ENCODE results near the gene ARG2. TPM values are rescaled to one million over a fixed set of nuclear protein-coding genes. Genes with fewer than 3 reads are reported as not detected.

ARG2 gene
- polyA plus RNA-seq, 1 donor (not counting 4 experiments of a cell fraction or from before 2014, with no cell fraction given): 8.2 TPM

DNA sequence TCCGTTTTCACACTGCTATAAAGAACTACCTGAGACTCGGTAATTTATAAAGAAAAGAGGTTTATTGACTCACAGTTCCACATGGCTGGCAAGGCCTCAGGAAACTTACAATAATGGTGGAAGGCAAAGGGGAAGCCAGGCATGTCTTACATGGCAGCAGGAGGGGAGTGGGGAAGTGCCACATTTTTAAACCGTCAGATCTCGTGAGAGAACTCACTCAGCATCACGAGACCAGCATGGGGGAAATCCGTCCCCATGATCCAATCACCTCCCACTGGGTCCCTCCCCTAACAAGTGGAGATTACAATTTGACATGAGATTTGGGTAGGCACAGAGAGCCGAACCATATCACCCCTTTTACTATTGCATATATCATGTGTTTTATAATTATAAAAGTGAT lies 17.6 kb upstream of the ARG2 start:
- no peak overlapping the region for H3K4me2 ChIP-seq (ENCODE audit: control insufficient read depth, extremely low read depth, insufficient read depth, low read depth, low read length)
- TF ChIP-seq, protein P1, sequence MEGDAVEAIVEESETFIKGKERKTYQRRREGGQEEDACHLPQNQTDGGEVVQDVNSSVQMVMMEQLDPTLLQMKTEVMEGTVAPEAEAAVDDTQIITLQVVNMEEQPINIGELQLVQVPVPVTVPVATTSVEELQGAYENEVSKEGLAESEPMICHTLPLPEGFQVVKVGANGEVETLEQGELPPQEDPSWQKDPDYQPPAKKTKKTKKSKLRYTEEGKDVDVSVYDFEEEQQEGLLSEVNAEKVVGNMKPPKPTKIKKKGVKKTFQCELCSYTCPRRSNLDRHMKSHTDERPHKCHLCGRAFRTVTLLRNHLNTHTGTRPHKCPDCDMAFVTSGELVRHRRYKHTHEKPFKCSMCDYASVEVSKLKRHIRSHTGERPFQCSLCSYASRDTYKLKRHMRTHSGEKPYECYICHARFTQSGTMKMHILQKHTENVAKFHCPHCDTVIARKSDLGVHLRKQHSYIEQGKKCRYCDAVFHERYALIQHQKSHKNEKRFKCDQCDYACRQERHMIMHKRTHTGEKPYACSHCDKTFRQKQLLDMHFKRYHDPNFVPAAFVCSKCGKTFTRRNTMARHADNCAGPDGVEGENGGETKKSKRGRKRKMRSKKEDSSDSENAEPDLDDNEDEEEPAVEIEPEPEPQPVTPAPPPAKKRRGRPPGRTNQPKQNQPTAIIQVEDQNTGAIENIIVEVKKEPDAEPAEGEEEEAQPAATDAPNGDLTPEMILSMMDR (optimal IDR thresholded peaks at IDR 0.05 in 1 of 3, IDR thresholded peaks at IDR 0.05 in 1 of 3, conservative IDR thresholded peaks at IDR 0.05 in 1 of 3; ENCODE audit: extremely low read depth in 1 of 3, insufficient read depth in 2 of 3, low read length in 3 of 3): no peak
- TF ChIP-seq EZH2 (IDR thresholded peaks at IDR 0.05; ENCODE audit: low read length): no peak
- FAIRE-seq (no peak), DNase-seq (ENCODE audit: low read depth, low spot score) (no peak)
- H3K4me1 ChIP-seq (ENCODE audit: control insufficient read depth, extremely low read depth, insufficient read depth, low read length): peaks cover 13% of the 10 kb centered on the region
- no peak overlapping the region for H3K27ac ChIP-seq (ENCODE audit: control insufficient read depth, insufficient read depth, low read length)
- H3K36me3 ChIP-seq (ENCODE audit: control insufficient read depth in 2 of 2, extremely low read depth in 1 of 2, insufficient read depth in 2 of 2, low read length in 2 of 2): no peaks in the 10 kb centered on the region
- no peaks in the 10 kb centered on the region for H3K27me3 ChIP-seq (ENCODE audit: control insufficient read depth, extremely low read depth, insufficient read depth, low read length)
- no peak overlapping the region for H3K4me3 ChIP-seq (ENCODE audit: control insufficient read depth in 2 of 3, extremely low read depth in 1 of 3, insufficient read depth in 2 of 3, low read depth in 1 of 3, low read length in 3 of 3)
- H4K20me1 ChIP-seq (ENCODE audit: control insufficient read depth, extremely low read depth, insufficient read depth, low read length): no peaks in the 10 kb centered on the region
- H3K9ac ChIP-seq (ENCODE audit: control insufficient read depth, extremely low read depth, insufficient read depth, low read length): no peak overlapping the region
- peaks cover 13% of the 10 kb centered on the region for H3K79me2 ChIP-seq (ENCODE audit: control insufficient read depth, insufficient read depth, low read length)
- dilution Hi-C loops (cut with MboI; ENCODE audit: extremely low pct_ligation_motif_present, low sequenced_read_pairs): no loop called here
- H3K9me1 ChIP-seq (ENCODE audit: control insufficient read depth, extremely low read depth, insufficient read depth, low read length): no peaks in the 10 kb centered on the region
- no peaks in the 10 kb centered on the region for H3K9me3 ChIP-seq (ENCODE audit: control insufficient read depth, low read depth, low read length)
- no peak overlapping the region for H2AFZ ChIP-seq (ENCODE audit: control insufficient read depth, low read length)

DNA sequence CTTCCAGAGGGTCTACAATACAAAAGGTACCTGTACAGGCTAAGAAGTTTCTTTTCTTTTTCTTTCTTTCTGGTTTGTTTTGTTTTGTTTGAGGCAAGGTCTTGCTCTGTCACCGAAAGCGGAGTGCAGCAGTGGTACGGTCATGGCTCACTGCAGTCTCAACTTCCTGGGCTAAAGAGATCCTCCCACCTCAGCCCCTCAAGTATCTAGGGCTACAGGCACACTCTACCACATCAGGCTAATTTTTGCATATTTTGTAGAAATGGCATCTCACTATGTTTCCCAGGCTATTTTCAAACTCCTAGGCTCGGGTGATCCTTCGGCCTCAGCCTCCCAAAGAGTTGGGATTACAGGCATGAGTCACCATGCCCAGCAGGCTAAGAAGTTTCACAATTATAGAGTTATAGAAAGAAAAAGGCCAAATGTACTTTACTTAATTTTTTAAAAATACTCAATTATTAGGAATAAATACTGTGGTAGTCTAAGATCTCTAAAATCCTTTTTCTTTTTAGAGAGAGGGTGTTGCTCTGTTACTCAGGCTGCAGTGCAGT lies 16.6 kb upstream of the ARG2 start:
- no peak overlapping the region for H3K4me3 ChIP-seq (ENCODE audit: control insufficient read depth in 2 of 3, extremely low read depth in 1 of 3, insufficient read depth in 2 of 3, low read depth in 1 of 3, low read length in 3 of 3)
- dilution Hi-C loops (cut with MboI; ENCODE audit: extremely low pct_ligation_motif_present, low sequenced_read_pairs): no loop called here
- H2AFZ ChIP-seq (ENCODE audit: control insufficient read depth, low read length): no peak overlapping the region
- TF ChIP-seq, protein P1 (optimal IDR thresholded peaks at IDR 0.05 in 1 of 3, IDR thresholded peaks at IDR 0.05 in 1 of 3, conservative IDR thresholded peaks at IDR 0.05 in 1 of 3; ENCODE audit: extremely low read depth in 1 of 3, insufficient read depth in 2 of 3, low read length in 3 of 3): no peak
- TF ChIP-seq EZH2 (IDR thresholded peaks at IDR 0.05; ENCODE audit: low read length): no peak
- H3K4me2 ChIP-seq (ENCODE audit: control insufficient read depth, extremely low read depth, insufficient read depth, low read depth, low read length): no peak overlapping the region
- H3K4me1 ChIP-seq (ENCODE audit: control insufficient read depth, extremely low read depth, insufficient read depth, low read length): peaks cover 13% of the 10 kb centered on the region
- FAIRE-seq: no peak
- no peaks in the 10 kb centered on the region for H3K9me1 ChIP-seq (ENCODE audit: control insufficient read depth, extremely low read depth, insufficient read depth, low read length)
- peaks cover 12% of the 10 kb centered on the region for H3K79me2 ChIP-seq (ENCODE audit: control insufficient read depth, insufficient read depth, low read length)
- H3K9me3 ChIP-seq (ENCODE audit: control insufficient read depth, low read depth, low read length): no peaks in the 10 kb centered on the region
- H3K36me3 ChIP-seq (ENCODE audit: control insufficient read depth in 2 of 2, extremely low read depth in 1 of 2, insufficient read depth in 2 of 2, low read length in 2 of 2): no peaks in the 10 kb centered on the region
- no peak overlapping the region for H3K27ac ChIP-seq (ENCODE audit: control insufficient read depth, insufficient read depth, low read length)
- H3K27me3 ChIP-seq (ENCODE audit: control insufficient read depth, extremely low read depth, insufficient read depth, low read length): no peaks in the 10 kb centered on the region
- H3K9ac ChIP-seq (ENCODE audit: control insufficient read depth, extremely low read depth, insufficient read depth, low read length): no peak overlapping the region
- no peak for DNase-seq (ENCODE audit: low read depth, low spot score)
- H4K20me1 ChIP-seq (ENCODE audit: control insufficient read depth, extremely low read depth, insufficient read depth, low read length): no peaks in the 10 kb centered on the region

Measured in keratinocyte (primary cell).